A549 (cell line): ENCODE results near the gene PITPNC1. TPM values are rescaled to one million over a fixed set of nuclear protein-coding genes. Genes with fewer than 3 reads are reported as not detected.

Experiments used
- ATAC-seq, 2 experiments: fragments of 200-7000 bp in 1 of 2; fragments of >200 bp in 1 of 2; cut with Nextera tagmentation in 1 of 2; cut with Tn5 transposase in 1 of 2; 3 replicates each; pipeline versions ENCODE4 v1.8.0 to v1.9.1; 2018 to 2020; ENCODE audit warnings: mild to moderate bottlenecking in 1 of 2, moderate library complexity in 1 of 2
- CTCF ChIA-PET: fragments of 300-600 bp; sonication (Branson Sonifier 250); formaldehyde crosslinking; extraction: SDS; loops from one replicate; lab custom pipeline; 2021; ENCODE audit warnings: antibody characterized with exemption, inconsistent platforms; lab: Yijun Ruan, JAX
- POLR2A ChIA-PET: fragments of 350-600 bp; formaldehyde crosslinking; extraction: SDS; loops from one replicate; lab custom pipeline; 2021; ENCODE audit warnings: antibody characterized with exemption, inconsistent platforms; lab: Yijun Ruan, JAX
- DNase-seq, 2 experiments: peaks; one replicate each; pipeline versions ENCODE4 v3.0.0 to v3.0.0-alpha.2; 2011 to 2016; ENCODE audit warnings: low read depth in 1 of 2, low spot score in 1 of 2
- FAIRE-seq: peaks from 2 replicates; lab custom pipeline; 2011; peaks lifted over from hg19 to GRCh38; lab: Jason Lieb, UNC
- H3K27ac ChIP-seq, 2 experiments: fragments of >200 bp; sonication (Bioruptor Twin); formaldehyde crosslinking; 3 replicates each; pipeline ENCODE4 v1.5.1; 2016 to 2017
- H3K4me1 ChIP-seq: fragments of >200 bp; sonication (Bioruptor Twin); formaldehyde crosslinking; 3 replicates; pipeline ENCODE4 v1.6.1; 2016
- H3K4me2 ChIP-seq: fragments of >200 bp; sonication (Bioruptor Twin); formaldehyde crosslinking; 3 replicates; pipeline ENCODE4 v1.6.1; 2016
- H3K4me3 ChIP-seq: fragments of >200 bp; sonication (Bioruptor Twin); formaldehyde crosslinking; 3 replicates; pipeline ENCODE4 v1.5.1; 2016
- H3K9me3 ChIP-seq: fragments of >200 bp; sonication (Bioruptor Twin); formaldehyde crosslinking; 3 replicates; pipeline ENCODE4 v1.6.1; 2016
- BCL3 ChIP-seq: fragments of >200 bp; sonication (Bioruptor Twin); formaldehyde crosslinking; IDR thresholded peaks from 3 replicates; pipeline ENCODE4 v1.6.1; 2016
- BHLHE40 ChIP-seq: IDR thresholded peaks from 2 replicates; pipeline ENCODE4 v1.6.1; 2012; ENCODE audit warnings: low read depth, low read length, inconsistent platforms
- CBX8 ChIP-seq: fragments of 200-600 bp; sonication (generic); IDR thresholded peaks from 2 replicates; pipeline ENCODE4 v1.6.1; 2016
- CEBPB ChIP-seq, 2 experiments: fragments of >200 bp in 1 of 2; sonication (Bioruptor Twin) in 1 of 2; formaldehyde crosslinking in 1 of 2; IDR thresholded peaks; 2 replicates each; pipeline ENCODE4 v1.6.1; 2012 to 2016
- CHD4 ChIP-seq: fragments of 200-600 bp; sonication (generic); IDR thresholded peaks from 2 replicates; pipeline ENCODE4 v1.6.1; 2016; ENCODE audit warnings: antibody characterized with exemption, mild to moderate bottlenecking, borderline replicate concordance
- EHF ChIP-seq: fragments of 250-450 bp; sonication (Bioruptor Pico); IDR thresholded peaks from 2 replicates; pipeline ENCODE4 v1.5.0; 2020; ENCODE audit warnings: mild to moderate bottlenecking
- EP300 ChIP-seq, 2 experiments: fragments of >200 bp; sonication (Bioruptor Twin); formaldehyde crosslinking; IDR thresholded peaks; 2 replicates in 1 of 2; 3 replicates in 1 of 2; pipeline ENCODE4 v1.6.1; 2016 to 2017
- HOXA7 ChIP-seq: fragments of 250-450 bp; sonication (Bioruptor Pico); IDR thresholded peaks from 2 replicates; pipeline ENCODE4 v1.5.0; 2020; ENCODE audit warnings: mild to moderate bottlenecking, moderate library complexity
- JUN ChIP-seq, 2 experiments: fragments of >200 bp; sonication (Bioruptor Twin); formaldehyde crosslinking; IDR thresholded peaks; 2 replicates in 1 of 2; 3 replicates in 1 of 2; pipeline ENCODE4 v1.6.1; 2016 to 2017
- MAFK ChIP-seq: fragments of 450-650 bp; IDR thresholded peaks from 2 replicates; pipeline ENCODE4 v1.6.1; 2014; ENCODE audit not compliant: partially characterized antibody
- NFE2L2 ChIP-seq: fragments of 150-350 bp; conservative IDR thresholded peaks from 2 replicates; pipeline ENCODE4 v1.6.1; 2014; ENCODE audit warnings: low read length
- NR3C1 ChIP-seq: fragments of >200 bp; sonication (Bioruptor Twin); formaldehyde crosslinking; IDR thresholded peaks from 3 replicates; pipeline ENCODE4 v1.6.1; 2017
- PHF8 ChIP-seq: fragments of 200-600 bp; sonication (generic); IDR thresholded peaks from 2 replicates; pipeline ENCODE4 v1.6.1; 2016; ENCODE audit warnings: low read depth, mild to moderate bottlenecking, antibody characterized with exemption, moderate library complexity, borderline replicate concordance
- POLR2AphosphoS2 ChIP-seq: conservative IDR thresholded peaks from 2 replicates; pipeline ENCODE4 v1.6.1; 2012; ENCODE audit warnings: low read length, improper control_type of control experiment, inconsistent platforms
- RAD21 ChIP-seq, 2 experiments: fragments of >200 bp in 1 of 2; sonication (Bioruptor Twin) in 1 of 2; formaldehyde crosslinking in 1 of 2; IDR thresholded peaks in 1 of 2; conservative IDR thresholded peaks in 1 of 2; 2 replicates in 1 of 2; 3 replicates in 1 of 2; pipeline ENCODE4 v1.6.1; 2012 to 2018; ENCODE audit warnings: inconsistent platforms in 1 of 2
- RCOR1 ChIP-seq: fragments of 150-350 bp; IDR thresholded peaks from 2 replicates; pipeline ENCODE4 v1.6.1; 2014; ENCODE audit warnings: antibody characterized with exemption, low read length, low read depth
- SMC3 ChIP-seq: fragments of >200 bp; sonication (Bioruptor Twin); formaldehyde crosslinking; IDR thresholded peaks from 3 replicates; pipeline ENCODE4 v1.6.1; 2018; ENCODE audit warnings: inconsistent platforms
- TP53 ChIP-seq: fragments of 250-450 bp; sonication (Bioruptor Pico); IDR thresholded peaks from 2 replicates; pipeline ENCODE4 v1.5.0; 2021; ENCODE audit warnings: mild to moderate bottlenecking, moderate library complexity
- ZC3H11A ChIP-seq: fragments of 450-650 bp; IDR thresholded peaks from 2 replicates; pipeline ENCODE4 v1.6.1; 2014; ENCODE audit warnings: antibody characterized with exemption, mild to moderate bottlenecking
- ZFP36 ChIP-seq: fragments of 450-650 bp; IDR thresholded peaks from 2 replicates; pipeline ENCODE4 v1.6.1; 2014; ENCODE audit warnings: borderline replicate concordance; ENCODE audit not compliant: partially characterized antibody
- ZNF302 ChIP-seq: fragments of 250-450 bp; sonication (Bioruptor Pico); IDR thresholded peaks from 2 replicates; pipeline ENCODE4 v1.9.0; 2021; ENCODE audit warnings: inconsistent platforms, mild to moderate bottlenecking, moderate library complexity
- WGBS: methylation state at CpG from one replicate; pipeline ENCODE4 v1.1.6; 2017; ENCODE audit errors: missing lambda C conversion rate; 5-methylcytosine and 5-hydroxymethylcytosine counted together
- polyA plus RNA-seq, 4 experiments: library from polyadenylated mRNA; depleted of rRNA in 3 of 4; stranded (reverse); fragments of >200 nt; fragmentation: RNase III in 1 of 4; extraction: RNeasy Plus Mini Kit Qiagen cat#74134 plus additional on column Dnase treatment in 1 of 4; gene quantifications; 2 replicates in 3 of 4; 3 replicates in 1 of 4; pipeline ENCODE4 v1.2.3, GENCODE V29; 2011 to 2017

Gene PITPNC1
- polyA plus RNA-seq, 2 of the 4 experiments (the other 2 are of a cell fraction), result 3.7 to 11.2 TPM

GRCh38 chr17:67379251-67379630 is 2.2 kb downstream of the PITPNC1 start:
- H3K4me1 ChIP-seq, result peaks cover 13% of the 10 kb centered on the region; the same call in 2 of the 3 replicates
- CTCF ChIA-PET, result interaction anchor here (0.6 to 22.8 kb wide), 74 partner anchors 9 to 654 kb away, joined by 3 to 323 read pairs (median 6); partner anchors contain the start of gene PSMD12
- POLR2A ChIA-PET, result interaction anchor here (1.0 to 2.0 kb wide), 3 partner anchors 20 to 96 kb away, joined by 3 to 7 read pairs (median 4); no protein-coding TSS in a partner anchor
- H3K4me2 ChIP-seq, result peak overlapping the region; percentile 99
- WGBS, result 71% methylated on average over 8 of the region's 8 CpGs
- peak overlapping the region; percentile 65 for H3K4me3 ChIP-seq
- TF ChIP-seq RAD21 (conservative IDR thresholded peaks at IDR 0.05 in 1 of 2, IDR thresholded peaks at IDR 0.05 in 1 of 2), result no peak
- TF ChIP-seq CHD4, result no peak
- no peak for TF ChIP-seq ZNF302 (CRISPR knock-in tag)
- no peak for TF ChIP-seq SMC3
- TF ChIP-seq NFE2L2, result no peak
- no peak for TF ChIP-seq JUN (IDR thresholded peaks at IDR 0.05)
- TF ChIP-seq ZC3H11A, result no peak
- no peak for TF ChIP-seq BHLHE40
- TF ChIP-seq EP300 (IDR thresholded peaks at IDR 0.05), result no peak
- no peak for TF ChIP-seq EHF (CRISPR knock-in tag)
- TF ChIP-seq CBX8, result no peak
- no peak for TF ChIP-seq NR3C1
- no peak for TF ChIP-seq HOXA7 (CRISPR knock-in tag)
- TF ChIP-seq RCOR1, result no peak
- TF ChIP-seq, all 56 proteins: peak for 0
- no peak for ATAC-seq
- no peak for DNase-seq
- H3K27ac ChIP-seq, result peak overlapping the region; percentile 77 to 86; a peak in 5 of 6 replicates
- H3K9me3 ChIP-seq, result no peaks in the 10 kb centered on the region; the same call in 2 of the 3 replicates
- no peak for FAIRE-seq

- Histone ChIP-seq H3K4me2 (no peak overlapping the region), H3K27ac (no peak overlapping the region), H3K4me3 (no peak overlapping the region), H3K9me3 (no peaks in the 10 kb centered on the region; the same call in 2 of the 3 replicates), H3K4me1 (peaks cover 3% of the 10 kb centered on the region; the same call in 1 of the 3 replicates)
- 61% methylated on average over 1 of the region's 1 CpG for WGBS
- no peak for FAIRE-seq
- DNase-seq, result no peak
- no peak for ATAC-seq
- CTCF ChIA-PET, result interaction anchor here (0.6 to 22.8 kb wide), 3 partner anchors 94 to 110 kb away, joined by 3 to 323 read pairs (median 3); no protein-coding TSS in a partner anchor
- no peak for TF ChIP-seq CBX8
- TF ChIP-seq MAFK, result peak; percentile 6
- POLR2A ChIA-PET, result no interaction called here
These were observed 4.8 kb downstream of the PITPNC1 start for GRCh38 chr17:67381929-67382257.

GRCh38 chr17:67385122-67385988 is 8.3 kb downstream of the PITPNC1 start:
- H3K4me3 ChIP-seq, result no peak overlapping the region
- H3K27ac ChIP-seq, result no peak overlapping the region
- WGBS, result 88% methylated on average over 20 of the region's 20 CpGs
- peak in 1 of 2 experiments; percentile 39 for DNase-seq
- no peaks in the 10 kb centered on the region for H3K9me3 ChIP-seq
- peaks cover 5% of the 10 kb centered on the region for H3K4me1 ChIP-seq
- no peak for TF ChIP-seq ZFP36
- TF ChIP-seq BCL3, result no peak
- no peak for TF ChIP-seq CEBPB (IDR thresholded peaks at IDR 0.05)
- TF ChIP-seq EHF (CRISPR knock-in tag), result no peak
- TF ChIP-seq TP53, result no peak
- no peak for TF ChIP-seq POLR2AphosphoS2
- peak; percentile 34 for TF ChIP-seq MAFK
- no peak for TF ChIP-seq PHF8
- TF ChIP-seq, all 56 proteins: peak for 1
- ATAC-seq (no peak), FAIRE-seq (no peak)
- H3K4me2 ChIP-seq, result no peak overlapping the region
- ChIA-PET CTCF (interaction anchor here (0.6 to 8.0 kb wide), 18 partner anchors 10 to 308 kb away, joined by 3 to 185 read pairs (median 8); partner anchors contain the start of gene PITPNC1), POLR2A (no interaction called here)
